ENCODE data around the gene STT3B.
A peak's percentile ranks its signal among the peaks of the same experiment; 100 is the strongest.
"Not testable (repeated sequence)": the region's sequence is repeated elsewhere in the genome, so short reads cannot be mapped to it uniquely, and the experiment has no call there.

The STT3B gene

DNA sequence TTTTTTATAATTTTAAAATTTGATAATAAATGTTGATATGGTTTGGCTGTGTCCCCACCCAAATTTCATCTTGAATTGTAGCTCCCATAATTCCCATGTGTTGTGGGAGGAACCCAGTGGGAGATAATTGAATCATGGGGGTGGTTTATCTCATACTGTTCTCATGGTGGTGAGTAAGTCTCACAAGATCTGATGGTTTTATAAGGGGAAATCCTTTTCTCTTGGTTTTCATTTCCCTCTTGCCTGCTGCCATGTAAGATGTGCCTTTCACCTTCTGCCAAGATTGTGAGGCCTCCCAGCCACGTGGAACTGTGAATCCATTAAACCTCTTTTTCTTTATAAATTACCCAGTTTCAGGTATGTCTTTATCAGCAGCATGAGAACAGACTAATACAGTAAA is 72.6 kb downstream of the STT3B start:
- DNase-seq (ENCODE audit: low spot score), result not testable (repeated sequence)

DNA sequence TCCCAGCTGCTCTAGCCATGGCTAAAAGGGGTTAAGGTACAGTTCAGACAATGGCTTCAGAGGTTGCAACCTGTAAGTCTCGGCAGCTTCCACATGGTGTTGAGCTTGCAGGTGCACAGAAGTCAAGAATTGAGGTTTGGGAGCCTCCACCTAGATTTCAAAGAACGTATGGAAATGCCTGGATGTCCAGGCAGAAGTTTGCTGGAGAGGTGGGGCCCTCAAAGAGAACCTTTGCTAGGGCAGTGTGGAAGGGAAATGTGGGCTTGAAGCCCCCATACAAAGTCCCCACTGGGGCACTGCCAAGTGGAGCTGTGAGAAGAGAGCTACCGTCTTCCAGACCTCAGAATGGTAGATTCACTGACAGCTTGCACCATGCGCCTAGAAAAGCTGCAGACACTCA is 73.7 kb downstream of the STT3B start:
- DNase-seq (ENCODE audit: low spot score), result no peak

DNA sequence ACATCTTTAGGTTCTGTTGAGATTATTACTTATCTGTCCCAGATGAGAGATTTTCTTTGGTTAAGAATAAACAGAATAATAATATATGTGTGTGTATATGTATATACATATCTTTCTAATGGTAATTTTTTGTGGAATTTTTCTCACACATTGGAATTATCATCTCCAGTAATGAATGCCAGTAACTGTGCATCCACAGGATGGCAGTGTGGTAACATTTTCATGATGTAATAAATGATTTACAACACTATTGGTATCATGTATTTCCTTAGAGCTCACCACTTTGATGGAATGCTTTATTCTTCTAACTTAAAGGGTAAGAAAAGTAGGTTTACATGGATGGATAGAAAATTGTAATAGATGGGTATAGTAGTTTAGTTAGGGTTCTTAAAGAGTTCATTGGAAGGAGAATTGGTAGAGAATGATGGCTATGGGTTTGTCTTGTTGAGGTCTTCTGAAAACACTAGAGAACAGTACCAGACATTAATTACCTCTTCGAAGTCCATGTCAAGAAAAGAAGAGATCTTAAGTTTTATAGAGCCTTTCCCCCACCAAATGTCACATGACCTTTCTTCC is 78.1 kb downstream of the STT3B start:
- DNase-seq (ENCODE audit: low spot score), result peak; percentile 55

DNA sequence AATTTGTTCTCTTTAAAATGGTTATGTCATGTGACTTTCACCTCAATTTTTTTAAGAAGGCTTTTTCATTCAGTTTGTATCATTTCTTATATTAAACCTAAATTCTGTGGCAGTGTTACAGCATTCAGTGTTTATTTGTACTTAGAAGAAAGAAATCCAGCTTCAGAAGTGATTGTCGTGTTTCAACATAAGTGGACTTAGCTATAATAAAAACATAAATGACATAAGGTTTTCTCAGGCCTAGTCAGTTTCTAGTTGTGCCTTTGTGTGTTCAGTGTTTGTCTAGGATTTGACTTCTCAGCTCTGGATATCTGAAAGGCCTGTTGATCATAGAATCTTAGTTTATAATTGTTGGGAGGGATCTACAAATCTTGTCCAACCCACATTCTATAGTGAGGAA is 80.5 kb downstream of the STT3B start:
- no peak for DNase-seq (ENCODE audit: low spot score)

DNA sequence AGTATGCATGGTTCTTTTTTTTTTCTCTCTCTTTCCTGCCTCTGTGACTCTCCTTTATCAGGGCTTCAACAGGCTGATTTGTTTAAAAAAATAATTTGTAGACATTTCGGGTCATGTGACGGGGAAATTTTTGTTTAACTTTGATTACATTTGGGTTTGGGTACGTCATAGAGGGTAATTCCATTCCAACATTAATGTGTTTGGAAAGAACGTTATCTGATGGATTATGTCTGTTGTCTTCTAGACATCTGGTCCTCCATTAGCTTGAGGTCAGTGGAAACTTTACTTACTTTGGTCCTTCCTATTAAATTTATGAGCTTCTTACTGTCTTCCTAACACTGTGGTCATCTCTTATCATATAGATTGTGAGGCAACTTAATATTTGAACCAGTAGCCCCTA is 80.9 kb downstream of the STT3B start:
- no peak for DNase-seq (ENCODE audit: low spot score)

DNA sequence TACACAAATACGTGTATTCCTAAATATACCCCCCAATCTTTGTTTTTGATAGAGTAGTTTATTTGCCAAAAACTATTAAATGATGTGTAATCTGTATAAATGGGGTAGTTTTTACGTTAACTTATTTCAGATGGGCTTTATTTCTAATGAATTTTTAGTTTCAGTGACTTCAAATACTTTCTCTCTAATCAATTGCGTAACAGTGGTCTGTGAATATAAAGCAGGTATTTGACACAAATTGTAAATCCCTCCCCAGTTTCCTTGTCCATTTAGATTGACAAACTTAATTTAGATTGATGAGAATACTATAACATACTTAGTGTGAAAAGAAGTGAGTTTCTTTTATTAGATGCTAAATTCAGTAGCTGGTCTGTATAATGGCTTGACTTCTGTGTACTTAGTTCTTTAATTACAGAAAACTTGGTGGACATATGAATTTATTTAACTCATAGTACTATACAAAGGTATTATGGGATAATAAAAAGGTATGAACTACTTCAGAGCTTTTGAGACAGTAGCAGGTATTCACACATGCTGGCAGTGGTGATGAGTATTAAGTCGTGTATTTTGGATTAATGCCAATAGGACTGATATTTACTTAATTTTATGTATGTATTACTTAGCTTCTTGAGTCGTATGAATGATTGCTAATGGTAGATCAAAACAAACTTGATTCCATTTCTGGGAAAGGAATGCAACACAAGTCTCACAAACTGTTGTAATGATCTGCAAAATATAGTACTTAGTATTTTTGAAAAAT is 81.6 kb downstream of the STT3B start:
- DNase-seq (ENCODE audit: low spot score), result no peak

DNA sequence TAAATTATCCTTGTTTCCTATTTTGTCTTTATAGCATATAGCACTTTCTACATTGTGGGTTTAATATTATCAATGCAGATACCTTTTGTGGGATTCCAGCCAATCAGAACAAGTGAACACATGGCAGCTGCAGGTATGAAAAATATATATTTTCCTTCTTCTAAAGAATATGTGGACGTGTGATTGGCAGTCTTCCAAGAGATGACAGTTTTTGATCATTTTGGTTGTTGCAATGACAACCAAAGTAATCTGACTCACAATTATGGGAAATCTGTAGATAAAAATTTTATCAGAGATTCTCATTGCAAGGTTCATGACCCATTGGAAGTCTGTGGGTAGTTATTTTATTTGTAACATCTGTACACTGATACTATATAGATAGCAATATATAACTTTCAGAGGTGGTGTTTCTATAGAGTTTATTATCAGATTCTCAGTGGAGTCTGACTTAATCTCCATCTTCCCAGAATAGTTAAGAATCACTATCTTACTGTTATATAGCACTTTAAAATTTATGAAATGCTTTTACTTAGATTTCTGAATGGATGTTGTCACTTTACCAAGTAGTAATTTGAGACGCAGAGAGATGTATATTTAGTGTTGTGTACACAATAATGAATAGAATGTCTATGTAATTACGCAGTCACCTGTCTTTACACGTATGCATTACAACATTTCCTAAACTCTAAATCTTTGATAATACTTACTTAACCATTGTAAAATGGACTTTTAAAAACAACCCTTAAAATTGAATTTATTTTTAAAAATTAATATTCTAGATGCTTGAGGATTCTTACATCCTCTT is 82.5 kb downstream of the STT3B start:
- DNase-seq (ENCODE audit: low spot score), result no peak

DNA sequence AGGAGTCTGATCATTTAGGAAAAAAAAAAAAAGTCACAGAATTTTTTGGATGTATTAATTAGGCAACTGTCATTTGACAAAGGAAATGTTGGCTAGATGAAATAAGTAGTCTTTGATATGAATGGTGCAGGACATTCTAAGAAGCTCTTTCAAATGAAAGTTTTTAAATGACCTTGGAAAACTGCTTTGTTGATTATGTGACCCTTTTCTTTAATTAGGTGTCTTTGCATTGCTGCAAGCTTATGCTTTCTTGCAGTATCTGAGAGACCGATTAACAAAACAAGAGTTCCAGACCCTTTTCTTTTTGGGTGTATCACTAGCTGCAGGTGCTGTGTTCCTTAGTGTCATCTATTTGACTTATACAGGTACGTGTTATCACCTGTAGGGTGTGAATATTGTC is 84.0 kb downstream of the STT3B start:
- DNase-seq (ENCODE audit: low spot score), result no peak

DNA sequence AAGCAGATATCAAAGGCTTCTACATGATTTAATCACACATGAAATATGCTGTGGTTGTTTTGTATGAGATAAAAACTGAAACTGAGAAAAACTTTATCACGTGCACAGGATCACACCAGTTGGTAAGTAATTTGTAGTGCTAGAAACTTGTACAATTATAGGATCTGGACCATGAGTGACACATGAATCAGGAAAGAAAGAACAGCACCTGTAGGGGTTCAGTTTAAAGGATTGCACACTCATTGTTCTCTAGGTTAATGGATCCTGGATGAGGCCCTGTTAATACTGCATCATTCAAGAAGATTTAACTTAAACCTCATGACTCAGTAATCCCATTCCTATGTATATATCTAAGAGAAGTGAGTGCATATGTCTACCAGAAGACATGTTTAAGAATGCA is 87.9 kb downstream of the STT3B start:
- no peak for DNase-seq (ENCODE audit: low spot score)

DNA sequence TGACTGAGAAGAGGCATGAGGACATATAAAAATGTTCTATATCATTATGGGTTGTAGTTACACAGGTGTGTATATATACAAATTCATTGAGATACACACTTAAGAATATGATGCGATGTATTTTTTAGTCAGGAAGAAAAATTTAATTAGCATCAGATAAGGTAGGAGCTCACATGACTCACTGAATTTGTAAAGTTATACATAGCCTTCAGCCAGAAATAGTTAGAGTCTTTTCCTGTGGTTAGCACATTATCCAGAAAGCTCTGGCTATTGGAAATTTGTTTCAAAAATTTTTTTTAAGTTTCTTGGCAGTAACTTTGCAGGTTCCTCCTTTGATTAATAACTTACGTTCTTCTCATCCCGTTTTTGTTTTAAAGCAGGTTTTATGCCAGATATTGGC is 88.6 kb downstream of the STT3B start:
- DNase-seq (ENCODE audit: low spot score), result no peak

DNA sequence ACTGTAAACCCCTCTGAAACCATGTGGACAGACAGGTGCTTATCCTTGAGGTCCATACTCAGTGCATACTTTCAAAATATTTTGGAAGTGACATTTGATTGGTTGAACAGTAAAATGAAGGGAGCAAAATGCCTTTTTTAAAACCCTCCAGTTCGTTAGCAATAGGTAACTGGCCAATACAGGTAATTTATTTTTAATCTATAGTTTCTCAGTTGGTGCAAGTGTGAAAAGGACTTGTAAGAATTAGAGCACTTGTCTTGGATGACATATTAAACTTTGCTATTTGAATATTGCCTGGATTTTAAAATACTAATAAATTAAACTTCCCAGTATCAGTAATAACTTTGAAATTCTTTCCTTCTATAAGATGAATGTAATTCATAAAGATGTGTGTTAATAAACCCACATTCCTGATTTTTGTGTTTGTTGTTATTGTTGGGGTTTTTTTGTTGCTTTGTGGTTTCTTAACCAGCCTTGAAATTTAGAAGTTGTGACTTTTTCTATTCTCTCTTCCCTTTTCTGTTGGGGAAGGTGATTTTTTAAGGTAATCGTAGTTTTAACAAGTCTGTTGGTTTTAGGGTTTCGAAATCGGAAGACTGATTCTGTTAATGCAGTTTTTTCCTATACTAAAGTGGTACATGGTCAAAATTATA is 90.0 kb downstream of the STT3B start:
- DNase-seq (ENCODE audit: low spot score), result no peak

DNA sequence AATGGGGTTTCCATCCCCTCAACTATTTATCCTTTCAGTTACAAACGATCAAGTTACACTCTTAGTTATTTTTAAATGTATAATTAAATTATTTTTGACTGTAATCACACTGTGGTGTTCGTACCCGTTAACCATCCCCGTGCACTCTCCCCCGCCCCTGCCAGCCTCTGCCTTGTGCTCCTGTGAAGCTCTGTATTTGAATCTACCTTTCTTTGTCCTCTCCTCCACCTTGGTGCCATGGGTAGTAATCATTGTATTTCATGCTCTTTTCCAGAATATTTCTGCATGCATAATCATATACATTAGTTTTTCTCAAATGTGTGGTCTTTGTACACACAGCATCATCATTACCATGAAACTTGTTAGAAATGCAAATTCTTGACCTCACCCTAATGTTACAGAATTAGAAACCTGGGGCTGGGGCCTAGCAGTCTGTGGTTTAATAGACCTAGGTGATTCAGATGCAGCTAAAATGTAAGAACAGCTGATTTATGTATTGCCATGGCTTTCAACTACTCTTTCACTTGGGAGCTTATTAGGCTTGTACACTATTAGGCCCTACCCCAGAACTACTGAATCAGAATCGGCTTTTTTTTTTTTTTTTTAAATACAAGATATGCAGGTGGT is 91.5 kb downstream of the STT3B start:
- no peak for DNase-seq (ENCODE audit: low spot score)

DNA sequence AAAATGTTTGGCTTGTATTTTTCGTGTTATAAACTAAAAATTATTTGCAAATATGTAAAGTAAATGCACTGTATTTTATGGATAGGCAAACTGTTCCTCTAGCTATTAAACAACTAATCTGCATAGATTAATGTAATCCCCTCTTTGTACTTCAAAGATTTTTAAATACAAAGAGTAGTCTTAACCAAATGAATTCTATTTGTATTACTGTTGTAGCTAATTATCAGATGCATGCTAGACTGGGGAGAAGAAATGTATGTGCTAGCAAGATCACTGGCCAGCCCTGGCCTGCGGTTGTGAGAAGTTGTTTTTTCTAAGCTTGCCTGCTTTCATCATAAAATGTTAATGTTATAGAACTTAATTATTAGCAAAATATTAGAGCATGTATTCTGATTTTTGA is 92.6 kb downstream of the STT3B start:
- no peak for DNase-seq (ENCODE audit: low spot score)

DNA sequence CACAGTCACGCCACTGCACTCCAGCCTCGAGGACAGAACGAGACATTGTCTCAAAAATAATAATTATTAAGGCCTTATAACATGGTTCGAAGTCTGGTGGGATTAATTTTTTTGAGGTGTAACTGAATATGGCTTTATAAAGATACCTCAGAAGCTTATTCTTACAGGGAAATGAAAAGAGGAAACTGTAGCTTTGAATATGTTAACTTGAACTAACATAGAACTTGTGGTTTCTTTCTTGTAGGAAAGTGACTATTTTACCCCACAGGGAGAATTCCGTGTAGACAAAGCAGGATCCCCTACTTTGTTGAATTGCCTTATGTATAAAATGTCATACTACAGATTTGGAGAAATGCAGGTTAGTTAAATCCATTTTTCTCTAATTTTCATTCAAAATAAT is 96.3 kb downstream of the STT3B start:
- DNase-seq (ENCODE audit: low spot score), result no peak

DNA sequence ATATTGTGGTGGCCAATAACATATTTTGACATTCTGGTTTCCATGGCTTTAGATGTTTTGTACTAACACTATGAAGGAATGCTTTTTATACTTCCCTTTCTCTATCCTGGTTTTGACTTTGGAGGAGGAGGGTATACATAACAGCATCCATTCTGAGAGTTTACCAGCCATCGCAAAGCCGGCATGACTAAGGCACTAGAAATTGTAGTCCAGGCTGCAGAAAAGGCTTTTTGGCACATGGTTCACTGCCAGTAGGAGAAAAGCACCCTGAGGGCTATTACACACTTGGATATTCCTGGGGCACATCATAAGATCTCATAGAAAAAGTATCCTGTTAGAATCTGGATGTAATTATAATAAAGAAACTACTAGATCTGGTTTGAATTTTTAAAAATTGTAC is 101.8 kb downstream of the STT3B start:
- DNase-seq (ENCODE audit: low spot score), result peak; percentile 18

DNA sequence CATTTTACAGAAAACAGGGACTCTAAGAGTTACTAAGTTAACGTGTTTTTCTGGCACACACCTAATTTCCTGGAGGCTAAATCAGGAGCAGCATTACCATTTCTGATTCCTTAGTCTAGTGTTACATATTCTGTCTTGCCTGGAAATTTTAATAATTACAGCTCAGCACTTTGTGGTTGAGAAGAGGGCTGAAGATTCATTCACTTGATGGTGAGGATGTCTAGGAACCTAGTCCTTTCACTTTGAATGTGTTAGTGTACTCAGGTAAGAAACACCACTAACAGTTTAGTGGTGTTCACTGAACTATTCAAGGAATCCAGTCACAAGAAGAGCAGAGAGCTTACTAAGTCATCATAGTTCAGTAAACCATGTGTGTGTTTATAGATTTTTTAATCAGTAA is 102.8 kb downstream of the STT3B start:
- no peak for DNase-seq (ENCODE audit: low spot score)

DNA sequence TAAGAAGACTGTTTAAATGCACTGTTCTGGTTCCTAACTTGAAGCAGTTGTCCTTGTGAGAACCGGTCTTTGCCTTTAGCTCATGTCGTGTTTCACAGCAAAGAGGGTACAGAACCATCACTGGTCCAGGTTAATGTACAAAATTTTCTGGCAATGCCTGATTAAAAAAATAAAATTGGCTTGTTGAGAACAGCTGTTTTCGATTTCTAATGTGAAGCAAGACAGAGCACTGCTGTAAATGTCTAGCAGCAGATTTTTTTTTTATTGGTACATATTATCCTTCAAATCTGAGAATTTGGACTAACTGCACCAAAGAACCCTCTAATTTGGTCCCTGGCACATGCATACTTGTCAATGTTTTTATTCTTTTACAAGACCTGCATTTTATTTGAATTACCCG is 103.3 kb downstream of the STT3B start:
- no peak for DNase-seq (ENCODE audit: low spot score)

DNA sequence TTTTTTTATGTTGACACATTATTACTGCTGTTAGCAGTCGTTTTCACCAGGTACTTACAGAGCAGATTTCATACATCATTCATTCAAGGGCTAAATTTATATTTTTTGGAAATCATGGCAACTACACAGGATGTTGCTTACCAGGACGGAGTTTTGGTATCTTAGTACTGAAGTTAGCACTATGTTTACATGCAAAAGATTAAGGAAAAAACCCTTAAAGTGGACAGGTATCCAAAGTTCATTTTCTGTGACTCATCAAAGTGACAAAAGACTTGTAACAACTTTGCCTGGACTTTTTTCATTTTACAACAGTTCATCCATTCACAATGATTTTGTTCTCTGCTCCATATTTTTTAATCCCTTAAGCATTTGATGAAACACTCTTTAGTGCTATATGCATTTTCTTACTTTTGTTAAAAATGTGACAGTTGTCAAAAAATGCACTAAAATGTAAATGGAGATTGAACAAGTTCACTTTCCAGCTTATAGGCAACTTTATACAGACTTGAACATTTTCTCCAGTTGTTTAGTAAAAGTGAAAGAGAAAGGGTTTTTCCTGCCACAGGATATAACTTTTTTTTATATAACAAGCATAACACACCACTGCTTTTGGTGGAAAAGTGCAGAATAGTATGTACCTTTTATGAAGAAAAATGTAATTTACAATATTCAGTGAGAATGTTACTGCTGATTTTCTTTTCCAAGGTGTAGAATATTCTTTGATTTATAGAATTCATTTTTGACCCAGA is 104.1 kb downstream of the STT3B start:
- no peak for DNase-seq (ENCODE audit: low spot score)

DNA sequence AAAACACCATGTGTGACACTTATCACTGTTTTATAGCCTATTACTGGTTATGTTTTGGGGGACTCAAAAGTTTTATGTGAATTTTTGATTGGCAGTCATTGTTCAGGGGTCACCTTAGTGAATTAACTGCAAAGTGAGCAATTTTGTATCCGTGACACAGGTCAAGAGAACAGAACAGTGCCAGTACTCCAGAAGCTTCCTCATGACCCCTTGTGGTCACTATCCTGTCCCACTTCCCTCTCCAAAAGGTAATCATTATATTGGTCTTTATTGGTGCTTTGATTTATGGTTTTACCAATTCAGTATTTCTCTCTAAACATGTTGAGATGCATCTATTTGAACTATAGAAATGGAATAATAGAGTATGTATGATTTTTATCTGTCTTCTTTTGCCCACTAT is 107.1 kb downstream of the STT3B start:
- no peak for DNase-seq (ENCODE audit: low spot score)

DNA sequence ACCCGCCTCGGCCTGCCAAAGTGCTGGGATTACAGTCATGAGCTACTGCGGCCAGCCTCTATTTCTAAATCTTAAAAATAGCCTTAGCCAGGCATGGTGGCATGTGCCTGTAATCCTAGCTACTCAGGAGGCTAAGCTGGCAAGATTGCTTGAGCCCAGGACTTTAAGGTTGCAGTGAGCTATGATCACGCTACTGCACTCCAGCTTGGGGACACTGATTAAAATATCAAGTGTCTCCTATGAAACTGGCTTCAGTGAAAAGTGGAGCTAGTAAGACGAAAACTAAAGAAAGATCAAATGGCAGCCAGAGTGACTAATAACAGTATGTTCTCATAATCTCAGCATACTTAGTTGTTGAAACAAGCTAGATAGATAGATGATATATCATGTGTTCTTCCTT is 112.5 kb downstream of the STT3B start:
- no peak for DNase-seq (ENCODE audit: low spot score)

DNA sequence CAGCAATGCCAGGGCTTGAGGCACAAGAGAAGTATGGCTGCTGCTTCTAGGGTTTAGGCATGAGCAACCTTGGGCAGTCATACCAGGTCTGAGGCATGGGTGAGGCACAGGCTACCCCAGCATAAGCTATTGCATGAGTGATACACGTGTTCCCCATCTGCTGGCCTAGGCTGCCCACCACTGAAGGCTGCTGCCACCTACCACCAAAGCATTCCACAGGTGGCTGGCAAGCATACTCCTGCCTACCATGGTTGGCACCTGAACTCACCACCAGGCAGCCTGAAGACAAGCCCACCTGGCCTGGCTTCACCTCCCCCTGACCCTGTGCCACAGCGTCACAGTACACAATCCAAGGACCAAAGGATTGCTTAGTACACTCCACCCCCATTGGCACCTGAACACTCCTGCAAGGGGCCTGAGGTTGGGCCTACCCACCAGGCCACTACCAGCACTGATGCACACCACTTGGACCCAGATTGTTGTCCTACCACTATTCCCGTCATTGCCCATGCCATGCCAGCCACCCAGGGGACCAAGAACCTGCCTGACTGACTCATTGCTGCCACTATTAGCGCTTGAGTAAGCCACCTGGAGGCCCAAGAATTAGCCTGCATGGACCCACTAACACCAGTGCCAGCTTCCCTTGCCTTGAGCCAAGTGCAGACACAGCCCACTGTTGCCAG is 115.7 kb downstream of the STT3B start:
- DNase-seq (ENCODE audit: low spot score), result no peak

Measured in COLO829 (cell line).